Heart left ventricle (tissue), 16 donors: ENCODE data around the gene EDA. TPM values are rescaled to one million over a fixed set of nuclear protein-coding genes. Genes with fewer than 3 reads are reported as not detected.
A peak's percentile ranks its signal among the peaks of the same experiment; 100 is the strongest.

Source experiments
- ATAC-seq, 4 donors: fragments of 200-7000 bp; cut with Tn5 transposase; one replicate each; pipeline ENCODE4 v1.9.1; 2020 to 2022; ENCODE audit warnings: moderate library complexity in 4 of 4, mild to moderate bottlenecking in 3 of 4, moderate number of reproducible peaks in 1 of 4
- DNase-seq, 5 donors: peaks; one replicate each; pipeline ENCODE4 v3.0.0-alpha.2; 2020
- H3K27ac ChIP-seq, 12 donors: fragments of 200-600 bp; sonication (generic) in 4 of 12; one replicate each; pipeline versions ENCODE4 v1.5.0 to v1.8.0; 2016 to 2022; ENCODE audit warnings: mild to moderate bottlenecking in 2 of 12
- H3K27me3 ChIP-seq, 9 donors: fragments of 200-600 bp; sonication (generic) in 2 of 9; one replicate each; pipeline versions ENCODE4 v1.5.1 to v1.8.0; 2016 to 2022; ENCODE audit warnings: mild to moderate bottlenecking in 3 of 9
- H3K36me3 ChIP-seq, 9 donors: fragments of 200-600 bp; sonication (generic) in 2 of 9; one replicate each; pipeline versions ENCODE4 v1.5.0 to v1.8.0; 2018 to 2022; ENCODE audit warnings: mild to moderate bottlenecking in 2 of 9
- H3K4me1 ChIP-seq, 12 donors: fragments of 200-600 bp; sonication (generic) in 4 of 12; one replicate each; pipeline versions ENCODE4 v1.5.0 to v1.8.0; 2016 to 2022; ENCODE audit warnings: mild to moderate bottlenecking in 3 of 12
- H3K4me3 ChIP-seq, 12 donors: fragments of 200-600 bp; sonication (generic) in 4 of 12; one replicate each; pipeline versions ENCODE4 v1.5.0 to v1.8.0; 2017 to 2022; ENCODE audit warnings: mild to moderate bottlenecking in 9 of 12, moderate library complexity in 4 of 12
- H3K9me3 ChIP-seq, 12 donors: fragments of 200-600 bp; sonication (generic) in 4 of 12; one replicate each; pipeline versions ENCODE4 v1.5.0 to v1.8.0; 2016 to 2022; ENCODE audit warnings: mild to moderate bottlenecking in 1 of 12
- POLR2A ChIP-seq, 2 donors: fragments of 450-650 bp; IDR thresholded peaks; one replicate each; pipeline ENCODE4 v1.6.1; 2017; ENCODE audit warnings: antibody characterized with exemption in 2 of 2, mild to moderate bottlenecking in 2 of 2, moderate library complexity in 2 of 2
- WGBS, 4 donors: extraction: QIAGEN DNeasy Blood & Tissue Kit in 2 of 4; methylation state at CpG; one replicate each; pipeline versions ENCODE4 v1.1.5 to v1.1.7; 2013 to 2018; 5-methylcytosine and 5-hydroxymethylcytosine counted together
- intact Hi-C, 10 donors: fragments of 100-400 bp; cut with DNase I; formaldehyde crosslinking; loops; one replicate each; pipeline versions ENCODE4 v1.11.1 to v1.14.2; 2022
- polyA plus RNA-seq, 2 donors: library from polyadenylated mRNA; stranded (reverse); fragments of 200-250 nt; gene quantifications; one replicate each; pipeline ENCODE4 v1.2.3, GENCODE V29; 2013
- total RNA-seq, 9 donors: library from RNA; depleted of rRNA in 2 of 9; stranded (reverse); fragments of >200 nt in 2 of 9; fragmentation: NEBNext Ultra II Directional in 3 of 9; extraction: Animal tissue kit (Norgen Biotek cat#: 25700) in 3 of 9; gene quantifications; one replicate each; pipeline versions ENCODE4 v1.1.0 to v1.2.4, GENCODE V29; 2016 to 2023
- TF ChIP-seq, protein P1 (sequence below), 12 donors: fragments of 200-600 bp; sonication (generic) in 4 of 12; IDR thresholded peaks; one replicate each; pipeline versions ENCODE4 v1.5.0 to v1.8.0; 2018 to 2022; ENCODE audit warnings: antibody characterized with exemption in 12 of 12, mild to moderate bottlenecking in 5 of 12
- donor health status: ischemic (EF 13 %, LVEDD 7.1; RV severe dilation, severe dysfunction).
- donor health status: healthy with polysubstance abuse.
- donor health status: DM: no; HTN: yes; CAD: no.
- donor health status: DM: no; HTN: no; CAD: no.
- donor health status: ischemic (EF 25% LVEDD 6.9; RV normal size, moderate dysfunction).
- donor health status: ischemic (EF 25% LVEDD 5.7; RV mildly dilated, moderate dysfunction).
- donor health status: healthy.
- donor health status: DM: yes; HTN: yes; CAD: no.
- donor health status: ischemic (EF 35%, LVEDD 5.7; RV mildly dilated, moderate dysfunction).
- donor health status: nonischemic (EF 11% LVEDD 7.7; RV severe dilation, severe dysfunction).
- donor health status: DM: yes; HTN: yes; CAD: no.
- donor health status: PGD.
- donor health status: ischemic (EF 29% LVEDD 5.4; RV normal size, mild dysfunction).
- donor health status: nonischemic (EF 23%, LVEDD 6.1; RV moderate dilation, normal function).

The EDA gene
- total and polyA plus RNA-seq, 11 donors = 2.1 to 13.6 (median 6.3) TPM

DNA sequence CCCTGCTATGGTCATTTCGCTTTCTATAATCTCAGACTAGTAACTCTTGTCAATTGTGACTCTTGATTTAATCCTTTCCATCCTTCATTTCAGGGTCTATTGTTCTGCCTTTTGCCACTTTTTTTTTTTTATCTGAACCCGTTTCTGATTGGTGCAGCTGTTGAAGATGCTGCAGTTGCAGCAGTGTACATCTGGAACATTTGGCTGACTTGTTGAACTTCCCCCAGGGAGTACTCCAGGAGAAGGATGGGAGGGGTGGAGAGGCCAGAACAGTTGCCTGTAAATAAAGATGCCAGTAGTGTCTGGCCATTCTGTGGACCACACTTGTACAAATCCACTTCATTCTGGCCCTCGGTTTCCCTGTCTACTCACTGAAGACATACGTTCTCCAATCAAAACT is 1.0 kb upstream of the EDA start:
- DNase-seq = peak in 3 of 5 donors; percentile 18 to 36 (median 20)
- TF ChIP-seq, protein P1, sequence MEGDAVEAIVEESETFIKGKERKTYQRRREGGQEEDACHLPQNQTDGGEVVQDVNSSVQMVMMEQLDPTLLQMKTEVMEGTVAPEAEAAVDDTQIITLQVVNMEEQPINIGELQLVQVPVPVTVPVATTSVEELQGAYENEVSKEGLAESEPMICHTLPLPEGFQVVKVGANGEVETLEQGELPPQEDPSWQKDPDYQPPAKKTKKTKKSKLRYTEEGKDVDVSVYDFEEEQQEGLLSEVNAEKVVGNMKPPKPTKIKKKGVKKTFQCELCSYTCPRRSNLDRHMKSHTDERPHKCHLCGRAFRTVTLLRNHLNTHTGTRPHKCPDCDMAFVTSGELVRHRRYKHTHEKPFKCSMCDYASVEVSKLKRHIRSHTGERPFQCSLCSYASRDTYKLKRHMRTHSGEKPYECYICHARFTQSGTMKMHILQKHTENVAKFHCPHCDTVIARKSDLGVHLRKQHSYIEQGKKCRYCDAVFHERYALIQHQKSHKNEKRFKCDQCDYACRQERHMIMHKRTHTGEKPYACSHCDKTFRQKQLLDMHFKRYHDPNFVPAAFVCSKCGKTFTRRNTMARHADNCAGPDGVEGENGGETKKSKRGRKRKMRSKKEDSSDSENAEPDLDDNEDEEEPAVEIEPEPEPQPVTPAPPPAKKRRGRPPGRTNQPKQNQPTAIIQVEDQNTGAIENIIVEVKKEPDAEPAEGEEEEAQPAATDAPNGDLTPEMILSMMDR (IDR thresholded peaks at IDR 0.05) = no peak
- no peak for TF ChIP-seq POLR2A (IDR thresholded peaks at IDR 0.05)
- no peaks in the 10 kb centered on the region for H3K36me3 ChIP-seq
- 49 to 61% (median 53%) methylated on average over 4 of the region's 4 CpGs for WGBS, 4 donors
- H3K27me3 ChIP-seq = peaks cover 0 to 20% (median 0%) of the 10 kb centered on the region in 9 donors
- intact Hi-C loops = loop anchor here (5.0 to 10.0 kb wide), 10 partner anchors 50 to 482 kb away; no protein-coding TSS in a partner anchor
- peaks cover 0 to 16% (median 0%) of the 10 kb centered on the region in 12 donors for H3K4me1 ChIP-seq
- ATAC-seq = peak in 1 of 4 donors; percentile 19
- H3K9me3 ChIP-seq = no peaks in the 10 kb centered on the region
- H3K4me3 ChIP-seq = peak overlapping the region in 4 of 12 donors; percentile 65 to 90 (median 66)
- no peak overlapping the region for H3K27ac ChIP-seq

DNA sequence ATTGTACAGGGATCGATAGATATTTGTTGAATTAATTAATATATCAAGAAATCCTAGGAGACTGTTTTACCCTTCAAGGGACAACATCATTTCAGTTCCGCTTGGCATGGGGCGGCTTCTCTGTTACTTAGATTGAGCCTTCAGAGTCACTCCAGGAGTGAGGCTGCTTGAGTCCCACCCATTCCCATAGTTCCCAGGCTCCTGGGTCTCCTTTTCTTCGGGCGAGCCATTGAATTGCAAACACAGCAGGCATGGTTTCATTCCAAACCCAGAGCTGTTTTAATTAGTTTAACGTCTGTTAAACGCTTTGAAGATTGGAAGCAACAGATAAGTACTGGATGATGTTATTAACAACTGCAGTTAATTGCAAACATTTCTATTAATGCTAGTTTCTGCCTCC is 571 bp upstream of the EDA start:
- WGBS, 4 donors = 10 to 49% (median 30%) methylated on average over 7 of the region's 7 CpGs
- Histone ChIP-seq H3K4me1 (peaks cover 0 to 16% (median 0%) of the 10 kb centered on the region in 12 donors), H3K27me3 (peaks cover 0 to 20% (median 0%) of the 10 kb centered on the region in 9 donors), H3K36me3 (no peaks in the 10 kb centered on the region), H3K4me3 (peak overlapping the region in 11 of 12 donors; percentile 58 to 90 (median 66)), H3K9me3 (no peaks in the 10 kb centered on the region), H3K27ac (peak overlapping the region in 2 of 12 donors; percentile 38 to 52)
- TF ChIP-seq POLR2A (IDR thresholded peaks at IDR 0.05) = no peak
- TF ChIP-seq, protein P1 (IDR thresholded peaks at IDR 0.05) = no peak
- ATAC-seq = no peak
- intact Hi-C loops = loop anchor here (5.0 to 10.0 kb wide), 10 partner anchors 51 to 482 kb away; no protein-coding TSS in a partner anchor
- DNase-seq = peak in 2 of 5 donors; percentile 4 to 19

DNA sequence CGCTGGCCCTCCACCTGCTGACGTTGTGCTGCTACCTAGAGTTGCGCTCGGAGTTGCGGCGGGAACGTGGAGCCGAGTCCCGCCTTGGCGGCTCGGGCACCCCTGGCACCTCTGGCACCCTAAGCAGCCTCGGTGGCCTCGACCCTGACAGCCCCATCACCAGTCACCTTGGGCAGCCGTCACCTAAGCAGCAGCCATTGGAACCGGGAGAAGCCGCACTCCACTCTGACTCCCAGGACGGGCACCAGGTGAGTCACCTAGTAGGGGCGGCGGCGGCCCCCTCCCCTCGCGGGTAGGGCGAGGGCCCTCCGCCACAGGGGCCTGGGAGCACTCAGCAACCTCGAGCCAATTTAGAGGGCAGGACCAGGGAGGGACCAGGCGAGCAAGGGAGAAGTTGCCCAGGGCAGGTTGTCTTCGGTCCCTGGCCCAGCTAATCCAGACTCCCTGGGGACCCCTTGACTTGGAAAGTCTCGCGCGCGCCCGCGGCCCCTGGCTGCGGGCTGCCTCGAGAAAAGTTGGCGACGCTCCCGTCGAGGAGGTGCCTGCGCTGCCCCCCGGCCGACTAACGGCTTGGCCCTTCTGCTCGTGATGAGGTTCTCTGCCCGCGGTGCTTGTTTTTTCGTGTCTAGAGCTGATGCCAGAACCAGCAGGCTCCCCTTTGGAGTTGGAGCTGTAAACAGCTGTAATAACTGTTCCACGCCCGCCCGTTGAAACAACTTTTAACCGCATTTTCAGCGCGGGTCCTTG is 717 bp downstream of the EDA start:
- TF ChIP-seq, protein P1 (IDR thresholded peaks at IDR 0.05) = no peak
- intact Hi-C loops = loop anchor here (5.0 to 10.0 kb wide), 10 partner anchors 52 to 481 kb away; no protein-coding TSS in a partner anchor
- Histone ChIP-seq H3K4me1 (peaks cover 0 to 16% (median 0%) of the 10 kb centered on the region in 12 donors), H3K36me3 (no peaks in the 10 kb centered on the region), H3K4me3 (peak overlapping the region; percentile 51 to 90 (median 66)), H3K27ac (peak overlapping the region in 9 of 12 donors; percentile 39 to 64 (median 56)), H3K27me3 (peaks cover 0 to 20% (median 0%) of the 10 kb centered on the region in 9 donors), H3K9me3 (no peaks in the 10 kb centered on the region)
- ATAC-seq (peak in 3 of 4 donors; percentile 1 to 9 (median 5)), DNase-seq (peak; percentile 8 to 64 (median 30))
- WGBS, 4 donors = 0 to 24% (median 12%) methylated on average over 33 to 53 of the region's 53 CpGs

DNA sequence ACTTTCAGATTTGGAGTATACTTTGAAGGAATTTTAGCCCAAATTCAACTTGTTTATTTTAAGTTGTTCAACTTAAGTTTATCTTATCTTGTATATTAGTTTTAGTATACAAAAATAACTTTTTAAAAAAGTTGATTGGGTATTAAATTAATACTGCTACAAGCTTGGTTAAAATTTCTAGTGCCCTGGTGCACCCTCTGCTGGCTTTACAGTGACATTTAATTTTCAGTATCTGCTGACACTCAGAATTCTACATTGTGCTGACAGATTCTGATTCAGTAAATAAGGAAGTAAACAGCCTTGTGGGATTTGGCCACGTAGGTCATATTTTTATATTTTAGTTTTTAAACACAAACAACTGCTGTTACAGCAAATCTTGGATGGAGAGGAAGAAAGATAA is 2.9 kb downstream of the EDA start:
- WGBS, 4 donors = 0 to 4% (median 3%) methylated on average over 1 of the region's 1 CpG
- TF ChIP-seq, protein P1 (IDR thresholded peaks at IDR 0.05) = peak; percentile 27 to 64 (median 46)
- no peak for TF ChIP-seq POLR2A (IDR thresholded peaks at IDR 0.05)
- Histone ChIP-seq H3K36me3 (no peaks in the 10 kb centered on the region), H3K27ac (no peak overlapping the region), H3K27me3 (peaks cover 0 to 20% (median 0%) of the 10 kb centered on the region in 9 donors), H3K4me1 (peaks cover 0 to 16% (median 0%) of the 10 kb centered on the region in 12 donors), H3K4me3 (no peak overlapping the region), H3K9me3 (peaks cover 0 to 4% (median 0%) of the 10 kb centered on the region in 12 donors)
- intact Hi-C loops = loop anchor here (1.0 to 10.0 kb wide), 12 partner anchors 54 to 478 kb away; no protein-coding TSS in a partner anchor
- no peak for ATAC-seq
- DNase-seq = peak in 4 of 5 donors; percentile 5 to 24 (median 20)
